Activated T-helper 2 cell treated with anti-CD3 and anti-CD28 coated beads, Interferon-gamma antibody, Interleukin-2, Interleukin-4, amounts not matched to agents 10 μg/mL and 5 μg/mL and 100 μg/mL, durations not matched to agents 14 hours and 24 hours and 36 hours (primary cell): ENCODE results near the gene LRRC59. TPM values are rescaled to one million over a fixed set of nuclear protein-coding genes. Genes with fewer than 3 reads are reported as not detected.

ENCODE experiments used
- DNase-seq: peaks from one replicate; pipeline ENCODE4 v3.0.0; 2021; ENCODE audit warnings: low spot score
- H3K27ac Mint-ChIP-seq: one replicate; pipeline ENCODE4 v1.8.0; 2021; ENCODE audit warnings: mixed read lengths
- H3K27me3 Mint-ChIP-seq: one replicate; pipeline ENCODE4 v1.8.0; 2021; ENCODE audit warnings: low read depth, mixed read lengths
- H3K36me3 Mint-ChIP-seq: one replicate; pipeline ENCODE4 v1.8.0; 2021; ENCODE audit warnings: low read depth, mixed read lengths
- H3K4me1 Mint-ChIP-seq: one replicate; pipeline ENCODE4 v1.8.0; 2021; ENCODE audit warnings: low read depth, mixed read lengths
- H3K4me3 Mint-ChIP-seq: one replicate; pipeline ENCODE4 v1.8.0; 2021; ENCODE audit warnings: low read depth, mild to moderate bottlenecking, moderate library complexity, mixed read lengths
- H3K9me3 Mint-ChIP-seq: one replicate; pipeline ENCODE4 v1.8.0; 2021; ENCODE audit warnings: mixed read lengths
- intact Hi-C: fragments of 100-400 bp; cut with micrococcal nuclease; formaldehyde crosslinking; loops from one replicate; pipeline ENCODE4 v1.15.1; 2023
- total RNA-seq: library from RNA; stranded (reverse); gene quantifications from 2 replicates; pipeline ENCODE4 v1.2.3, GENCODE V29; 2022

LRRC59 gene
- total RNA-seq, 1 donor from 2014 or later = 119 TPM

DNA sequence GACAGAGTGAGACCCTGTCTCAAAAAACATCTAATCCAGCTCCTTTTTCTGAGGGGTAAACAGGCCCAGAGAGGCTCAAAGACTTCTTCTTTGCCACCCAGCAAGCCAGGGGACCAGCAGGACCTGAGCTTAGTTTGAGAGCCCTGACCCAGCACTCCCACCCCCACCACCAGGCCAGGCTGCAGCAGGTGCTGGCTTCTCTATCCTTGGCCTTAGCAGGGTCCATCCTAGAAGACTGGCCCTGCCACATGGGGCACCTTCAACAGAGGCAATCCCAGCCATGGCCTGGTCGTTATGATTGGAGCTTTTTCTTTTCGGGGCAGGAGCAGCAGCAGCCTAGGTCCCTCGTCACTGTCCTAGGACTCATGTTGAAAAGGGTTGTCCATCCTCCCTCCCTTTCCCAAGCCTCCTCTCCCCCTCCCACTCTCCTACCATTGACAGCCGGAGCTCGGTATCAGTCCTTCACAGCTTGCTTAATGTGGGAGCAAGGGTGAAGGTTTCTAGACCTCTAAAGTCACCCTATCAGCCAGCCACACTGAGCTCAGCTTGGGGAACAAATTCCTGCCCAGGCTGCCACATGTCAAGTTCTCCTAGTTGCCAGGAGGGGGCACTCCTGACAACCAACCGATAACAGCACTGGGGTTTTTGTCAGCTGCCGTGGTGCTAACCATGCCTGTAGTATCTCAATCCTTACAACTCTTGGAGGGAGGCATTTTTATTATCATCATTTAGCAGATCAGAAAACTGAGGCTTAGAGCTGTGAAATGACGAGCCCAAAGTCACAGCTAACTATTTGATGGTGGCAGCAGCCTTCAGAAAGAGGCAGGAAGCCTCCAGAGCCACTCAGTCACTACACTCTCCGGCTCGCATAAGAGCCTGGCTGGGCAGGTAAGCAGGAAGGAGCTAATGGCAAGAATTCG, 35.5 kb downstream of the LRRC59 start:
- H3K4me3 Mint-ChIP-seq = no peak overlapping the region
- H3K4me1 Mint-ChIP-seq = peaks cover 10% of the 10 kb centered on the region
- peaks cover 57% of the 10 kb centered on the region for H3K36me3 Mint-ChIP-seq
- intact Hi-C loops = no loop called here
- H3K27ac Mint-ChIP-seq = peak overlapping the region; percentile 85
- DNase-seq = peak; percentile 46
- no peaks in the 10 kb centered on the region for H3K27me3 Mint-ChIP-seq
- H3K9me3 Mint-ChIP-seq = no peaks in the 10 kb centered on the region

GRCh38 chr17:50360486-50361115, 36.7 kb downstream of the LRRC59 start:
- H3K27ac Mint-ChIP-seq = no peak overlapping the region
- intact Hi-C loops = no loop called here
- DNase-seq = no peak

DNA sequence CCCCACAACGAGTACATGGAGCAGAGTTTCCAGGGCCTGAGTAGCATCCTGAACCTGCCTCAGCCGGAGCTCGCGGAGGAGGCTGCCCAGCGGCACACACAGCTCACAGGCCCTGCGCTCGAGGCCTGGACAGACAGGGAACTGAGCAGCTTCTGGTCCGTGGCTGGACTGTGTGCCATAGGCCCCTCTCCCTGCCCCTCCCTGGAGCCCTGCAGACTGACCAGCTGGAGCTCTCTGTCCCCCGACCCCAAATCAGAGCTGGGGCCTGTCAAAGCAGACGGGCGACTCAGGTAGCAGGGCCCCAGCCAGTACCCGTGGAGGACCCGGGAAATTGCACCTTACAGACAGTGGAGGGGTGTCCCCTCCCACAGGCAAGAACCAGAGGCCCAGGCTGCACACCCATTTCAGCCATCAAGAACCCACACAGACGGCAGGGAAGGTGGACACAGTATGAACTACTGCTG, 37.3 kb downstream of the LRRC59 start:
- Mint-ChIP-seq H3K36me3 (peaks cover 62% of the 10 kb centered on the region), H3K4me3 (no peak overlapping the region), H3K27ac (no peak overlapping the region), H3K27me3 (no peaks in the 10 kb centered on the region), H3K4me1 (peaks cover 10% of the 10 kb centered on the region), H3K9me3 (no peaks in the 10 kb centered on the region)
- intact Hi-C loops = no loop called here
- DNase-seq = no peak

More at GRCh38 chr17:50360486-50361115, 36.7 kb downstream of the LRRC59 start:
- Mint-ChIP-seq H3K4me3 (no peak overlapping the region), H3K27me3 (no peaks in the 10 kb centered on the region), H3K4me1 (peaks cover 10% of the 10 kb centered on the region), H3K9me3 (no peaks in the 10 kb centered on the region), H3K36me3 (peaks cover 63% of the 10 kb centered on the region)

DNA sequence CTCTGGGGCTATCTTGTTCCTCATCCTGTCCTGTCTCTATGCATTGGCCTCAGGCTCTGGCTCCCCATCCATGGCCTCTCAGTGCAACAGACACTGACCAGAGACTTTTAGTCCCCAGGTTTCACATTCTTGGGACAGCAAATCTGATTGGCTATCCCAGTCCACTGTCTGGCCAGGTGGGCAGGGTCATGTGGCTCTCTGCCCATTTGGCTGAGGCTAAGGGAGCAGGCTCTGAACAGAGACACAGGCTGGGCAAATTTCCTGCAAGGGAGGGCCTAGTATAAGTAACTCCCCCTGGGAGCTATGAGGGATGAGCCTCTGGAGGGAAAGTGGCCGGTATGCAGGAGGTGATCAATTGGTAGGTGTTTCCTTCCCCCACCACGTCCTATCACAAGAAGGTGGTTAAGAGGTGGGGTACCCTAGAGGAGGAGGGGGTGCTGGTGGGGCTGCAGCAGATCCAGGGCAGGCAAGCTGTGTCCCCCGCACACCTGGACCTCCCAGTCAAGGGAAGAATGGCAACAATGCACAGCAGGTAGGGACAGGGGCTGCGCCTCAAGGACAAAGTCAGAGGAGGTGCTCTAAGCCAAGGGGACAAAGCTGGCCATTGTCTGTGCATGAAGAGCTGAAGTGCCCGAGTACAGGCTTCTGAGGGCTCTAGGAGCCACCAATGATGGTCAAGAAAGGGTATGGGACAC, 38.2 kb downstream of the LRRC59 start:
- DNase-seq = no peak
- intact Hi-C loops = no loop called here
- Mint-ChIP-seq H3K4me1 (peaks cover 10% of the 10 kb centered on the region), H3K27me3 (no peaks in the 10 kb centered on the region), H3K4me3 (no peak overlapping the region), H3K9me3 (no peaks in the 10 kb centered on the region), H3K36me3 (peaks cover 63% of the 10 kb centered on the region), H3K27ac (peak overlapping the region; percentile 63)

DNA sequence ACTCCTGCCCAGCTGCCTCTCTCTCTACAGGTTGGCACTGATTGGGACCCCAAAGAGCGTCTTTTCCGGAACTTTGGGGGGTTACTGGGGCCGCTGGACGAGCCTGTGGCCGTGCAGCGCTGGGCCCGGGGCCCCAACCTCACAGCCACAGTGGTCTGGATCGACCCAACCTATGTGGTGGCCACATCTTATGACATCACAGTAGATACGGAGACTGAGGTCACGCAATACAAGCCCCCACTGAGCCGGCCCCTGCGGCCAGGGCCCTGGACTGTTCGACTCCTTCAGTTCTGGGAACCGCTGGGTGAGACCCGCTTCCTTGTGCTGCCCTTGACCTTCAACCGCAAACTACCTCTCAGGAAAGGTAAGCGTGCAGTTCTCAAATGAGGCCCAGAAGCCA, 39.1 kb downstream of the LRRC59 start:
- no peaks in the 10 kb centered on the region for H3K9me3 Mint-ChIP-seq
- intact Hi-C loops = no loop called here
- H3K4me1 Mint-ChIP-seq = peaks cover 10% of the 10 kb centered on the region
- no peak overlapping the region for H3K27ac Mint-ChIP-seq
- H3K36me3 Mint-ChIP-seq = peaks cover 67% of the 10 kb centered on the region
- no peak overlapping the region for H3K4me3 Mint-ChIP-seq
- no peaks in the 10 kb centered on the region for H3K27me3 Mint-ChIP-seq
- no peak for DNase-seq

DNA sequence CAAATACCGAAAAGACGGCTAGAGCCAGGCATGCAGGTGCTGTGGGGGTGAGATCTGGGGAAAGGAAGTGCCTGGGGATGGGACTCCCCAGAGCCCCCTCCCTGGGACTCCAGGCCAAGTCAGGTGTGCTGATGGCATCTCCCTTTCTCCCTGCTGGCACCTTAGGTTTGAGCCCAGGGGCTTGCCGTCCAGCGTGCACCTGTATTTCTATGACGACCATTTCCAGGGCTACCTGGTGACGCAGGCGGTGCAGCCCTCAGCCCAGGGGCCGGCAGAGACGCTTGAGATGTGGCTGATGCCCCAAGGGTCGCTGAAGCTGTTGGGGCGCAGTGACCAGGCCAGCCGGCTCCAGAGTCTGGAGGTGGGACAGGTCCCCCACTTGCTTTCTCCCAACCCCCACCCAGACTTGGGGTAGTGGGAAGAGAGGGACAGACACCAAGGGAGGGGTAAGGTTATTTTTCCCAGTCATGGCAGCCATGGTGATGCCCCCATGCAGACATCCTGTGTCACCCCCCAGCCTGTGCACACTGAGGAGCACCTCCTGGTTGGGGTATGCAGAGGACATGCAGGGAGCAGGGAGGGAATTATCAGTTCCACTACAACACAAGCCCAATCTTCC, 40.3 kb downstream of the LRRC59 start:
- Mint-ChIP-seq H3K27ac (no peak overlapping the region), H3K4me3 (no peak overlapping the region), H3K4me1 (peaks cover 3% of the 10 kb centered on the region), H3K27me3 (no peaks in the 10 kb centered on the region), H3K36me3 (peaks cover 66% of the 10 kb centered on the region), H3K9me3 (no peaks in the 10 kb centered on the region)
- DNase-seq = no peak
- intact Hi-C loops = no loop called here

DNA sequence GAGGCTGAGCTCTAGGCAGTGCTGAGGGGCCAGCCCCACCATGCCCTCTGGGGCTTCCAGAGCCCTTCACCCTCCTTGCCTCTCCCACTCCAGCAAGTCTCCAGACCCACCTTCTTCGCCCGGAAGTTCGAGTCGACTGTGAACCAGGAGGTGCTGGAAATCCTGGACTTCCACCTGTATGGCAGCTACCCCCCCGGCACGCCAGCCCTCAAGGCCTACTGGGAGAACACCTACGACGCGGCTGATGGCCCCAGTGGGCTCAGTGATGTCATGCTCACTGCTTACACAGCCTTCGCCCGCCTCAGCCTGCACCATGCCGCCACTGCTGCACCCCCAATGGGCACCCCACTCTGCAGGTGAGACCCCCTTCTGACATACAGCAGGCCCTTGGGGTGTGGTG, 40.9 kb downstream of the LRRC59 start:
- no peak overlapping the region for H3K4me3 Mint-ChIP-seq
- H3K4me1 Mint-ChIP-seq = peaks cover 1% of the 10 kb centered on the region
- no peaks in the 10 kb centered on the region for H3K9me3 Mint-ChIP-seq
- intact Hi-C loops = no loop called here
- H3K27ac Mint-ChIP-seq = no peak overlapping the region
- H3K27me3 Mint-ChIP-seq = no peaks in the 10 kb centered on the region
- peaks cover 68% of the 10 kb centered on the region for H3K36me3 Mint-ChIP-seq
- no peak for DNase-seq

DNA sequence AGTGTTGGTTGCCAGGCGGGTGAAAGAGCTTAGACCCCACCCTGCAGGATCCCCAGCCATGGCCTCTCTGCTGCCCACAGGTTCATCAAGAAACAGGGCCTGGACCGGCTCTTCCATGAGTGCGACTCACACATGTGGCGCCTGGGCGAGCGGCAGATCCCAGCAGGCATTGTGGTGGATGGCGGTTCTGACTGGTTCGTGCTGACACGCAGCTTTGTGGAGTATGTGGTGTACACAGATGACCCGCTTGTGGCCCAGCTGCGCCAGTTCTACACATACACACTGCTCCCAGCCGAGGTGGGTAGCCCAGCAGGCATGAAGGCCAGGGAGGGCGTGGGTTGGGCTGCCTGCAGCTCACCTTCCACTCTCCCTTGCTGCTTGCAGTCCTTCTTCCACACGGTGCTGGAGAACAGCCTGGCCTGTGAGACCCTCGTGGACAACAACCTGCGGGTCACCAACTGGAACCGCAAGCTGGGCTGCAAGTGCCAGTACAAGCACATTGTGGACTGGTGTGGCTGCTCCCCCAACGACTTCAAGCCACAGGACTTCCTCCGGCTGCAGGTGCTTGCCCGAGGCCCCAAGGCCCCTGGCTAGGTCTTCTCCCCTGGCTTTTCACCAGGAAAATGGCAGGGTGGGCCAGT, 41.5 kb downstream of the LRRC59 start:
- Mint-ChIP-seq H3K4me1 (peaks cover 4% of the 10 kb centered on the region), H3K27me3 (no peaks in the 10 kb centered on the region), H3K9me3 (no peaks in the 10 kb centered on the region), H3K4me3 (no peak overlapping the region), H3K36me3 (peaks cover 67% of the 10 kb centered on the region), H3K27ac (no peak overlapping the region)
- DNase-seq = no peak
- intact Hi-C loops = no loop called here

DNA sequence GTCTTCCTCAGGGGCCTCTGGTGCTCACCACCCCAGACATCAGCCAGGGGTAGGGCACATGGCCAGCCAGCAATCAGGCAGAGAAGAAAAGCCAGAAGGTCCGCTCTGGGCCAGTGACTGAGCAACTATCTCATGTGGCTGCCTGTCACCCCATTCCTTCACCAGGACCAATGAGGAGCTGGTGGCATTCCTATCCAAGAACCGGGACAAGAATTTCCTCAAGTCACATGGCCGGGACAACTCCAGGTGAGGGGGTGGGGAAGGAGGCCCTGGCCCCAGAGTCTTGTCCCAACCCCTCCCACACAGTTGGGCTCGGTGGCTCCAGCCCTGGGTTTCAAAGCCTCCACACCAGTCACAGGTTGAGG, 42.0 kb downstream of the LRRC59 start:
- Mint-ChIP-seq H3K9me3 (no peaks in the 10 kb centered on the region), H3K4me3 (no peak overlapping the region), H3K27me3 (no peaks in the 10 kb centered on the region), H3K36me3 (peaks cover 67% of the 10 kb centered on the region), H3K27ac (no peak overlapping the region), H3K4me1 (peaks cover 7% of the 10 kb centered on the region)
- intact Hi-C loops = no loop called here
- DNase-seq = no peak

DNA sequence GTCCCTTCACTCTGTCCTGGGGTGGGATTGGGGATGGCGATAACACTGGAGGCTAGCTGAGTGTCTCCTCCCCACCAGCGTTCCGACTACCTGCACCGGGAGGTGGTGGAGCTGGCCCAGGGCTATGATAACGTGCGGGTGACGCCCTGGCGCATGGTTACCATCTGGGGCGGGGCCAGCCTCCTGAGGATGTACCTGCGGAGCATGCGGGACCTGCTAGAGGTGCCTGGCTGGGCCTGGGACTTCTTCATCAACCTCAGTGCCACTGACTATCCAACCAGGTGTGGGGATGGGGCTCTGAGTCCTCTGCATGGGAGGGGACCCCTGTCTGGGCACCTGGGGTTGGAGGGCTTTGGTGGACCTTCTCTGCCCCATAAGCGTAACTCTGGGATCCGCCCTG, 42.5 kb downstream of the LRRC59 start:
- Mint-ChIP-seq H3K9me3 (no peaks in the 10 kb centered on the region), H3K27me3 (no peaks in the 10 kb centered on the region), H3K4me1 (peaks cover 7% of the 10 kb centered on the region), H3K36me3 (peaks cover 67% of the 10 kb centered on the region), H3K27ac (no peak overlapping the region), H3K4me3 (no peak overlapping the region)
- DNase-seq = no peak
- intact Hi-C loops = no loop called here

GRCh38 chr17:50354198-50354597, 43.1 kb downstream of the LRRC59 start:
- peaks cover 11% of the 10 kb centered on the region for H3K4me1 Mint-ChIP-seq
- no peaks in the 10 kb centered on the region for H3K9me3 Mint-ChIP-seq
- peaks cover 67% of the 10 kb centered on the region for H3K36me3 Mint-ChIP-seq
- H3K27ac Mint-ChIP-seq = no peak overlapping the region
- no peak overlapping the region for H3K4me3 Mint-ChIP-seq
- H3K27me3 Mint-ChIP-seq = no peaks in the 10 kb centered on the region
- no peak for DNase-seq
- intact Hi-C loops = no loop called here

GRCh38 chr17:50353600-50354195, 43.6 kb downstream of the LRRC59 start:
- intact Hi-C loops = no loop called here
- H3K27ac Mint-ChIP-seq = no peak overlapping the region
- peaks cover 66% of the 10 kb centered on the region for H3K36me3 Mint-ChIP-seq

More at GRCh38 chr17:50353600-50354195, 43.6 kb downstream of the LRRC59 start:
- Mint-ChIP-seq H3K9me3 (no peaks in the 10 kb centered on the region), H3K27me3 (no peaks in the 10 kb centered on the region), H3K4me3 (no peak overlapping the region), H3K4me1 (peaks cover 15% of the 10 kb centered on the region)
- no peak for DNase-seq
